CD4-positive, alpha-beta T cell (primary cell): ENCODE measurements around the gene SLC24A3. TPM values are rescaled to one million over a fixed set of nuclear protein-coding genes. Genes with fewer than 3 reads are reported as not detected.

ENCODE experiments used
- ATAC-seq: fragments of 200-7000 bp; cut with Tn5 transposase; one replicate; pipeline ENCODE4 v1.10.0; 2022; ENCODE audit warnings: mild to moderate bottlenecking; ENCODE audit not compliant: poor library complexity
- CTCF ChIA-PET: fragments of 350-600 bp; sonication (Branson Sonifier 250); formaldehyde crosslinking; loops from one replicate; lab custom pipeline; 2021; ENCODE audit warnings: antibody characterized with exemption, inconsistent platforms; lab: Charles Lee
- POLR2A ChIA-PET: fragments of 350-600 bp; sonication (Branson Sonifier 250); formaldehyde crosslinking; loops from one replicate; lab custom pipeline; 2021; ENCODE audit warnings: antibody characterized with exemption, inconsistent platforms; lab: Charles Lee
- DNase-seq, 14 experiments: peaks; one replicate each; pipeline ENCODE4 v3.0.0-alpha.2; 2013 to 2020; ENCODE audit warnings: mixed read lengths in 2 of 14
- H3K27ac ChIP-seq, 2 donors: one replicate each; pipeline versions ENCODE4 v1.5.1 to v1.7.0; 2013; ENCODE audit warnings: low read length in 2 of 2, low read depth in 1 of 2, mild to moderate bottlenecking in 1 of 2
- H3K27me3 ChIP-seq, 2 experiments: 1 replicate in 1 of 2; 2 replicates in 1 of 2; pipeline versions ENCODE4 v1.6.1 to v1.7.0; 2013; ENCODE audit warnings: low read length in 2 of 2, control low read depth in 1 of 2, mild to moderate bottlenecking in 1 of 2, moderate library complexity in 1 of 2; ENCODE audit not compliant: insufficient read depth in 2 of 2, control insufficient read depth in 1 of 2
- H3K36me3 ChIP-seq: one replicate; pipeline ENCODE4 v1.6.1; 2013; ENCODE audit warnings: low read length, control low read depth; ENCODE audit not compliant: insufficient read depth
- H3K4me1 ChIP-seq: one replicate; pipeline ENCODE4 v1.6.1; 2013; ENCODE audit warnings: low read length, control low read depth; ENCODE audit not compliant: insufficient read depth
- H3K4me3 ChIP-seq: one replicate; pipeline ENCODE4 v1.5.1; 2013; ENCODE audit warnings: mild to moderate bottlenecking, low read length, moderate library complexity
- H3K9me3 ChIP-seq, 2 experiments: 1 replicate in 1 of 2; 2 replicates in 1 of 2; pipeline versions ENCODE4 v1.6.1 to v1.7.0; 2013; ENCODE audit warnings: low read length in 2 of 2, mild to moderate bottlenecking in 2 of 2, control low read depth in 1 of 2, moderate library complexity in 1 of 2; ENCODE audit not compliant: control insufficient read depth in 1 of 2, insufficient read depth in 1 of 2
- H3K27ac Mint-ChIP-seq: one replicate; pipeline ENCODE4 v1.8.0; 2020; ENCODE audit warnings: mixed read lengths
- H3K27me3 Mint-ChIP-seq: one replicate; pipeline ENCODE4 v1.8.0; 2021; ENCODE audit warnings: mixed read lengths
- H3K36me3 Mint-ChIP-seq: one replicate; pipeline ENCODE4 v1.8.0; 2021; ENCODE audit warnings: low read depth, mixed read lengths
- H3K4me1 Mint-ChIP-seq: one replicate; pipeline ENCODE4 v1.8.0; 2021; ENCODE audit warnings: low read depth, mixed read lengths
- H3K4me3 Mint-ChIP-seq: one replicate; pipeline ENCODE4 v1.8.0; 2020; ENCODE audit warnings: mild to moderate bottlenecking, mixed read lengths
- H3K9me3 Mint-ChIP-seq: one replicate; pipeline ENCODE4 v1.8.0; 2020; ENCODE audit warnings: mixed read lengths
- CTCF ChIP-seq: fragments of 200-600 bp; IDR thresholded peaks from one replicate; pipeline ENCODE4 v1.8.0; 2022; ENCODE audit warnings: antibody characterized with exemption, mild to moderate bottlenecking
- intact Hi-C, 2 experiments: fragments of 100-400 bp; cut with DNase I in 1 of 2; cut with micrococcal nuclease in 1 of 2; formaldehyde crosslinking; loops; one replicate each; pipeline versions ENCODE4 v1.15.1 to v1.9.0; 2023 to 2025; cut with DNase I, micrococcal nuclease
- polyA plus RNA-seq, 2 donors: library from polyadenylated mRNA; unstranded; fragments of 120-200 nt; gene quantifications; one replicate each; pipeline ENCODE4 v1.2.1, GENCODE V29; 2013
- total RNA-seq, 174 experiments: library from RNA in 2 of 174; stranded (reverse) in 2 of 174; gene quantifications; one replicate each; pipeline ENCODE4 v1.2.3 and lab custom pipeline; 2021 to 2026

Gene SLC24A3
- total RNA-seq (not detected), total RNA-seq (lab: John Stamatoyannopoulos, UW) (0 to 6.4 (median 0.21) reads per million in 172 experiments)
- not detected for polyA plus RNA-seq (2013, experiment 1 of 2)
- polyA plus RNA-seq (2013, experiment 2 of 2) = 0.41 TPM

- no peak for DNase-seq
- Mint-ChIP-seq H3K9me3 (no peaks in the 10 kb centered on the region), H3K4me3 (no peak within 1 kb of the TSS), H3K4me1 (no peaks in the 10 kb centered on the region), H3K27ac (no peak within 1 kb of the TSS), H3K27me3 (peaks cover 70% of the 10 kb centered on the region), H3K36me3 (no peaks in the 10 kb centered on the region)
- Histone ChIP-seq H3K27me3 (peaks cover 22 to 38% of the 10 kb centered on the region in 2 experiments), H3K27ac (no peak within 1 kb of the TSS), H3K4me3 (no peak within 1 kb of the TSS), H3K4me1 (peaks cover 2% of the 10 kb centered on the region), H3K36me3 (no peaks in the 10 kb centered on the region), H3K9me3 (peaks cover 0 to 11% of the 10 kb centered on the region in 2 experiments)
- intact Hi-C loops = no loop called here
- no peak for TF ChIP-seq CTCF
- POLR2A ChIA-PET = no interaction called here
- ATAC-seq = no peak
- CTCF ChIA-PET = no interaction called here
Observed at GRCh38 chr20:19212469-19212815, at the start of gene SLC24A3. Gene SLC24A3, plus strand, starts transcription at chr20:19212642.

- ChIA-PET CTCF (no interaction called here), POLR2A (no interaction called here)
- peaks cover 25% of the 10 kb centered on the region for H3K27me3 Mint-ChIP-seq
- no peaks in the 10 kb centered on the region for H3K4me1 Mint-ChIP-seq
- no peaks in the 10 kb centered on the region for H3K36me3 Mint-ChIP-seq
- no peak for ATAC-seq
- no peak for TF ChIP-seq CTCF
- no peaks in the 10 kb centered on the region for H3K27me3 ChIP-seq
- H3K4me1 ChIP-seq = no peaks in the 10 kb centered on the region
- H3K9me3 Mint-ChIP-seq = peaks cover 9% of the 10 kb centered on the region
- H3K4me3 Mint-ChIP-seq = no peak overlapping the region
- no peak for DNase-seq
- H3K9me3 ChIP-seq = peaks cover 0 to 9% of the 10 kb centered on the region in 2 experiments
- no peak overlapping the region for H3K4me3 ChIP-seq
- H3K27ac ChIP-seq = no peak overlapping the region
- intact Hi-C loops = no loop called here
- no peaks in the 10 kb centered on the region for H3K36me3 ChIP-seq
- H3K27ac Mint-ChIP-seq = no peak overlapping the region
Observed at GRCh38 chr20:19170148-19170547, 42.3 kb upstream of the SLC24A3 start.

- Mint-ChIP-seq H3K9me3 (peaks cover 8% of the 10 kb centered on the region), H3K27ac (no peak overlapping the region), H3K4me3 (no peak overlapping the region), H3K36me3 (no peaks in the 10 kb centered on the region), H3K4me1 (no peaks in the 10 kb centered on the region), H3K27me3 (peaks cover 22% of the 10 kb centered on the region)
- Histone ChIP-seq H3K9me3 (peaks cover 0 to 3% of the 10 kb centered on the region in 2 experiments), H3K27ac (no peak overlapping the region), H3K4me1 (no peaks in the 10 kb centered on the region), H3K4me3 (no peak overlapping the region), H3K27me3 (no peaks in the 10 kb centered on the region), H3K36me3 (no peaks in the 10 kb centered on the region)
- DNase-seq (no peak), ATAC-seq (no peak)
- CTCF ChIA-PET = no interaction called here
- no peak for TF ChIP-seq CTCF
- intact Hi-C loops = no loop called here
- POLR2A ChIA-PET = no interaction called here
Observed at GRCh38 chr20:19172637-19173036, 39.8 kb upstream of the SLC24A3 start.
